ENCODE data around the gene MROH2A. TPM values are rescaled to one million over a fixed set of nuclear protein-coding genes. Genes with fewer than 3 reads are reported as not detected.

The MROH2A gene
- total RNA-seq, 1 donor from 2014 or later, result not detected

- peak in 1 of 2 donors; percentile 54 for DNase-seq (ENCODE audit: low read depth in 2 of 2)
These were observed 55.2 kb downstream of the MROH2A start for GRCh38 chr2:233833345-233833744.

- peak in 1 of 2 donors; percentile 28 for DNase-seq (ENCODE audit: low read depth in 2 of 2)
These were observed 57.4 kb downstream of the MROH2A start for GRCh38 chr2:233835230-233836186.

GRCh38 chr2:233836359-233836758 is 58.2 kb downstream of the MROH2A start:
- no peak for DNase-seq (ENCODE audit: low read depth in 2 of 2)

GRCh38 chr2:233837694-233838229 is 59.6 kb downstream of the MROH2A start:
- no peak for DNase-seq (ENCODE audit: low read depth in 2 of 2)

DNA sequence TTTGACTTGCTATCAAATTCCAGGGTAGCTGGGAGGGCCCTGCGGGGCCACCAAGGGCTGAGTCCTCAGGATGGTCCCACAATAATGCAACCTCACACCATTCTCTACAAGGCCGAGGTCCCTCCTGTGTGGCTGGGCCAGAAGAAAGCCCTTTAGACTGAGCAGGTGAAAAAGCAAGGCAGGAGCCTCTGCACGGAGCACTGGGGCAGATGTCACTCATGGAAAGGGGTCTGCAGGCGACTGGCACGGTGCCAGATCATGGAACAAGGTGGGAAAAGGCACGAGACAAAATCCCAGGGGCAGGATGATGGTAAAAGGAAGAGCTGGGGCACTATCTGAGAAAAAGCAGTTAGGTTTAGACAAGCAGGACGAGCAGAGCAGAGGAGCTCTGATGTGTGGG is 60.1 kb downstream of the MROH2A start:
- DNase-seq (ENCODE audit: low read depth in 2 of 2), result no peak

- no peak for DNase-seq (ENCODE audit: low read depth in 2 of 2)
These were observed 60.8 kb downstream of the MROH2A start for GRCh38 chr2:233838726-233839446.

GRCh38 chr2:233839447-233839820 is 61.3 kb downstream of the MROH2A start:
- no peak for DNase-seq (ENCODE audit: low read depth in 2 of 2)

GRCh38 chr2:233840520-233840919 is 62.4 kb downstream of the MROH2A start:
- no peak for DNase-seq (ENCODE audit: low read depth in 2 of 2)

DNA sequence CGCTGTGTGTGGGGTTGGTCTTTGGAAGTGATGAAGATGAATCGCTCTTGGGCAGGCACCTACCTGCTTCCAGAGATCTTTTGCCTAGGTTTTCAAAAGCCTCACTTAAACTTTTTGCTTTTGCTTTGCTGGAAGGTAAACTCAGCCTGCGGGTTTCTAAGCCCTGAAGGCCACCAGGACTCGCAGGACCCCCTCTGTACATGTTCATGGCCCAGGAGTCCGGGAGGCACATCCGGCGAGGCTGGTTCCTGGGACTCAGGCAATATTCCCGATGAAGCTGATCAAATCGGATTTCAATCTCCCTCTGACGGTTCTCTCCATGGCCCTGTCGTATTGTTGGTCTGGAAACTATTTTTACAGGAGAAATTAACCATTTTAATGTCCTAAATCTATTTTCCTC is 63.1 kb downstream of the MROH2A start:
- no peak for DNase-seq (ENCODE audit: low read depth in 2 of 2)

- DNase-seq (ENCODE audit: low read depth in 2 of 2), result no peak
These were observed 66.1 kb downstream of the MROH2A start for GRCh38 chr2:233844064-233844807.

DNA sequence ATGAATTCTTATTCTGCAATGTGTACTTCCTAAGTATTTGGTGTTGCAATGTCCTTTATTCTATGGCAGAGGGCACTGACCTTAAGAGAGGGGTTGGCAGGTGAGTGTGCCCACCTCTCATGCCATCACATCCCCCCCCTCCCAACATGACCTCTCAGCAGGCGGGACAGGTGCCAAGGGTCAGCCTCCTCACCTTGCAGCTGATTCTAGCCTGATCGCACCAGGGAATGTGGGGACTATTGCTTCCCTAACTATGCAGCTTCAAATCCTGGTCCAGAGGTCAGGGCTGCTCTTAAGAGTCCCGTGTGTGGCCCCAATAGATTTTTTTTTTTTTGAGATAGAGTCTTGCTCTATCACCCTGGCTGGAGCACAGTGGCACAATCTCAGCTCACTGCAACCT is 66.7 kb downstream of the MROH2A start:
- no peak for DNase-seq (ENCODE audit: low read depth in 2 of 2)

DNA sequence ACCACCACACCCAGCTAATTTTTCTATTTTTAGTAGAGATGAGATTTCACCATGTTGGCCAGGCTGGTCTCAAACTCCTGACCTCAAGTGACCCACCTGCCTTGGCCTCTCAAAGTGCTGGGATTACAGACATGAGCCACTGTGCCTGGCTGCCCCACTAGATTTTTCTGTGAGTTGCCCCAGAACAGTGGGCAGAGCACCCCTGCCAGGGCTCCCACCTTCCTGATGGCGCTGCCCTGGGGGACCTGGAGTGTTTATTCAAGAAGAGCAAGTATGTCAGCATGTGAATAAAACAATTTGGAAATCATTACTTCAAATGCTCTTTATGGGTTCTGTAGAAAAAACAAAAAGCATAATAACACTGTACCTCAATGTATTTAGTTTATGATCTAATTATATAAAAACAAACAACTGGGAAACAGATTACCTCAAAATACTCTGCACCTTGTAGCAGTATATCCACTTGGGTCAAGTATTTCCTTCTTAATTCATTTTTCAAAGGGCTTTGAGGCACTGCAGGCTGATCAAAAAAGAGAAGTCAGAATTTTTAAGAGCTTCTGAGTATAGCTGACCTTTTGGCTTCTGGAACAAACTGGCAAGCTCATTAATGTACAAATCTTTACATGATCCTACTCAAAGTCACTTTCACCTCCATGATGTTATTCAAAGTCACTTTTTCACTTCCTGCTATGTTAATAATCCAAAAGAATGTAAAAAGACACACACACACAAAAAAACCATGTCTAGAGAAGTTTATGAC is 67.4 kb downstream of the MROH2A start:
- no peak for DNase-seq (ENCODE audit: low read depth in 2 of 2)

GRCh38 chr2:233846387-233847247 is 68.5 kb downstream of the MROH2A start:
- DNase-seq (ENCODE audit: low read depth in 2 of 2), result peak in 1 of 2 donors; percentile 88

- no peak for DNase-seq (ENCODE audit: low read depth in 2 of 2)
These were observed 69.2 kb downstream of the MROH2A start for GRCh38 chr2:233847248-233847898.

- DNase-seq (ENCODE audit: low read depth in 2 of 2), result no peak
These were observed 70.1 kb downstream of the MROH2A start for GRCh38 chr2:233848276-233848675.

DNA sequence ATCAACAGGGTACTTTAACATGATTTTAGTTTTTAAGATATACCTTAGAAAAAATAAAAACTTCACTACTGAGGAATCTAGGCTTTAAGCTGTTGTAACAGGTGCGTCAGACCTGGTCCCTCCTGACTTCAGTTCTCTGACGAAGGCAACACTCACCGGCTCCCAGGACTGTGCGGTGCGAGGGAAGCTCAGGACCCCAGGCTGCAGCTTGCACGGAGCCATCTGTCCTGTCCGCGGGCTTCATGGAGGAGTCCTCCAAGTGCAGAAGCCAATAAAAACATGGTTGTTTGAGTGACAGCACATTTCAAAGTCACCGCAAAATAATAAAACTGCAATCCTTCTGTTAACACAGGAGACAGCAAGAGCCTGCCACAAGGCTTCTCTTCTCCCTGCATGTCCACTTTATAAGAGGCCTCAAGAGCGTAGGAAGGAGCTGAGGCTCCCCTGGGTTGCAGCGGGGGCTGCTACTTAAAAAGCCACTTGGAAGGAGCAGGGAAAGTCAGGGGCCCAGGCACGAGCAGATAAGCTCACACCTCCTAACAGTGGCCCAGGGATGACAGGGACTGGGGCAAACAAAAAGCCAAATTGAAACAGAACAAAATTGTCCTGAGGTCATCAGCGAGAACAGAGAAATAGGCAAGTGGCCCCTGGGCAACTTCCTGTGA is 71.6 kb downstream of the MROH2A start:
- no peak for DNase-seq (ENCODE audit: low read depth in 2 of 2)

DNA sequence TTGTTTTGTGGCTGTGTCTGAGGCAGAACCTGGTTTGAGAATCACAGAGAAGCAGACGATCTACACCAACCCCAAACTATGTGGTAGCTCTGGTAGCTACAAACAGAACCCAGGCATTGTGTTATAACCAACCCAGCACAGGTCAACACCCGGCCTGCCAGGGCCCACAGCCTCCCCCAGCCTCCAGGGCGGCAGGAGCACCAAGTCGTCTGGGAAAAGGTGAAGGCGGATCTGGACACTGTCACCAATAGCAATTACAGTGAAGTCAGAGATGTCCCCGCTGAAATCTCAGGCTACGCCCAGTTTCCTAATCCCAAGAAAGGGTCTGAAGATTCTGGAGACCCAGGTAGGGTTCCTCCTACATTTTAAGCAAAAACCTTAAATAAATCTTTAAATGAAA is 72.6 kb downstream of the MROH2A start:
- DNase-seq (ENCODE audit: low read depth in 2 of 2), result no peak

DNA sequence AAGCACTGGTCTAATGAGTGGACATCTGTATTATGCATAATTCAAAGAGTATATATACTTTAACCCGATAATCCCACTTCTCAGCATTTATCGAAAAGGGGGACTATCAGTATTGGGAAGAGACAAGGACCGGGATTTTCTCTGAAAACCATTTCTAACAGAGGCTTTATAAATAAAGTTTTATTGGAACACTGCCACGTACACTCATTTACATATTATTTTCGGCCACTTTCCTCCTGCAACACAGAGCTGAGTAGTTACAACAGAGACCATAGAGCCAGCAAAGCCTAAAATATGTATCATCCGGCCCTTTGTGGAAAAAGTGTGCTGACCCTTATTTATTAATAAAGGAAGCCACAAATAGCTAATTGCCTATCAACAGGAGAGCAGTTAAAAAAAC is 73.0 kb downstream of the MROH2A start:
- no peak for DNase-seq (ENCODE audit: low read depth in 2 of 2)

GRCh38 chr2:233852056-233852455 is 73.9 kb downstream of the MROH2A start:
- DNase-seq (ENCODE audit: low read depth in 2 of 2), result peak in 1 of 2 donors; percentile 35
